HG03469 (cell line): ENCODE data around the gene NT5C1A.

Experiments used
- ATAC-seq: cut with Tn5 transposase; IDR thresholded peaks from one replicate; pipeline ENCODE4 v1.9.1; 2021; ENCODE audit warnings: mild to moderate bottlenecking, moderate library complexity, moderate number of reproducible peaks; ENCODE audit not compliant: unreplicated experiment

The NT5C1A gene

DNA sequence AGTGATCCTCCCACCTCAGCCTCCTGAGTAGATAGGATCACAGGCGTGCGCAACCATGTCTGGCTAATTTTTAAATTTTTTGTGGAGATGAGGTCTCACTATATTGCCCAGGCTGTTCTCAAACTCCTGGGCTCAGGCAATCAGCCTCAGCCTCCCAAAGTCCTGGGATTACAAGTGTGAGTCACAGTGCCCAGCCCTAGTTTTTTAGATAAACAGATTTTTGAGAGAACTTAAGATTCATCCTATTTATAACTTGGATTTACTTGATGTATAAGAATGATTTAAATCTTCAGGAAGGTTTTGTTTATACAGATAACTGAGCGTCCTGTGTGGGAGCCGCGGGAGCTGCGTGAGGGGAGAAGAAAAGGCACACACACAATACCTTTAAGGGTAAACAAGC, 58.7 kb downstream of the NT5C1A start:
- ATAC-seq, result no peak

- no peak for ATAC-seq
Observed at GRCh38 chr1:39609618-39610331, 62.1 kb downstream of the NT5C1A start.
